H9 (cell line): ENCODE measurements around the gene PRKD3. TPM values are rescaled to one million over a fixed set of nuclear protein-coding genes. Genes with fewer than 3 reads are reported as not detected.

ENCODE experiments used
- DNase-seq: peaks from one replicate; pipeline ENCODE4 v3.0.0-alpha.2; 2017
- H2AFZ ChIP-seq: one replicate; pipeline ENCODE4 v1.6.1; 2013; ENCODE audit warnings: mild to moderate bottlenecking, low read length, control low read depth, moderate library complexity
- H2AK5ac ChIP-seq: 2 replicates; pipeline ENCODE4 v1.6.1; 2013; ENCODE audit warnings: low read length, control low read depth, mixed read lengths; ENCODE audit not compliant: insufficient read length
- H2BK120ac ChIP-seq: one replicate; pipeline ENCODE4 v1.6.1; 2013; ENCODE audit warnings: low read depth, mild to moderate bottlenecking, low read length, control low read depth, inconsistent platforms; ENCODE audit not compliant: poor library complexity, severe bottlenecking
- H2BK12ac ChIP-seq: 2 replicates; pipeline ENCODE4 v1.6.1; 2013; ENCODE audit warnings: low read length, control low read depth, mixed read lengths, low read depth; ENCODE audit not compliant: insufficient read length
- H2BK15ac ChIP-seq: 2 replicates; pipeline ENCODE4 v1.6.1; 2013; ENCODE audit warnings: low read depth, low read length, control low read depth
- H2BK20ac ChIP-seq: one replicate; pipeline ENCODE4 v1.6.1; 2013; ENCODE audit warnings: low read depth, mild to moderate bottlenecking, low read length, control low read depth, inconsistent platforms; ENCODE audit not compliant: poor library complexity, severe bottlenecking
- H2BK5ac ChIP-seq: 2 replicates; pipeline ENCODE4 v1.6.1; 2013; ENCODE audit warnings: low read length, control low read depth, mixed read lengths; ENCODE audit not compliant: insufficient read length
- H3K14ac ChIP-seq: 2 replicates; pipeline ENCODE4 v1.6.1; 2013; ENCODE audit warnings: low read length, control low read depth; ENCODE audit not compliant: insufficient read depth
- H3K18ac ChIP-seq: 2 replicates; pipeline ENCODE4 v1.6.1; 2013; ENCODE audit warnings: low read depth, mild to moderate bottlenecking, mixed read lengths, low read length, control low read depth; ENCODE audit not compliant: insufficient read length
- H3K23ac ChIP-seq: 2 replicates; pipeline ENCODE4 v1.6.1; 2013; ENCODE audit warnings: low read length, control low read depth, mixed read lengths, low read depth; ENCODE audit not compliant: insufficient read length
- H3K23me2 ChIP-seq: 2 replicates; pipeline ENCODE4 v1.6.1; 2013; ENCODE audit warnings: low read depth, mild to moderate bottlenecking, mixed read lengths, low read length, control low read depth; ENCODE audit not compliant: insufficient read length, poor library complexity, severe bottlenecking
- H3K27ac ChIP-seq: 2 replicates; pipeline ENCODE4 v1.5.1; 2013; ENCODE audit warnings: low read length, control low read depth, mixed read lengths, low read depth; ENCODE audit not compliant: insufficient read length
- H3K27me3 ChIP-seq: 2 replicates; pipeline ENCODE4 v1.6.1; 2013; ENCODE audit warnings: low read length, control low read depth, inconsistent platforms; ENCODE audit not compliant: insufficient read depth
- H3K4ac ChIP-seq: 2 replicates; pipeline ENCODE4 v1.6.1; 2013; ENCODE audit warnings: low read depth, mild to moderate bottlenecking, control low read depth, inconsistent platforms, low read length, moderate library complexity
- H3K4me1 ChIP-seq: 2 replicates; pipeline ENCODE4 v1.6.1; 2013; ENCODE audit warnings: low read length, control low read depth, inconsistent platforms; ENCODE audit not compliant: insufficient read depth
- H3K4me2 ChIP-seq: 2 replicates; pipeline ENCODE4 v1.6.1; 2013; ENCODE audit warnings: low read length, control low read depth, mixed read lengths; ENCODE audit not compliant: insufficient read length, insufficient read depth
- H3K56ac ChIP-seq: 2 replicates; pipeline ENCODE4 v1.6.1; 2013; ENCODE audit warnings: low read depth, mild to moderate bottlenecking, mixed read lengths, low read length, control low read depth; ENCODE audit not compliant: insufficient read length
- H3K79me1 ChIP-seq: 2 replicates; pipeline ENCODE4 v1.6.1; 2013; ENCODE audit warnings: low read depth, mild to moderate bottlenecking, moderate library complexity, low read length, control low read depth, inconsistent platforms; ENCODE audit not compliant: insufficient read depth, poor library complexity, severe bottlenecking
- H3K79me2 ChIP-seq: 2 replicates; pipeline ENCODE4 v1.6.1; 2013; ENCODE audit warnings: low read length, control low read depth, inconsistent platforms; ENCODE audit not compliant: insufficient read depth
- H3K9ac ChIP-seq: 2 replicates; pipeline ENCODE4 v1.6.1; 2013; ENCODE audit warnings: low read length, control low read depth, mixed read lengths; ENCODE audit not compliant: insufficient read length; ENCODE audit errors: extremely low read depth
- H3K9me3 ChIP-seq: one replicate; pipeline ENCODE4 v1.6.1; 2013; ENCODE audit warnings: low read depth, low read length, inconsistent platforms; ENCODE audit not compliant: control insufficient read depth
- H3T11ph ChIP-seq: one replicate; pipeline ENCODE4 v1.6.1; 2013; ENCODE audit warnings: mild to moderate bottlenecking, low read length, control low read depth, inconsistent platforms
- H4K20me1 ChIP-seq: one replicate; pipeline ENCODE4 v1.6.1; 2013; ENCODE audit not compliant: control insufficient read depth, insufficient read length, insufficient read depth
- H4K5ac ChIP-seq: 2 replicates; pipeline ENCODE4 v1.6.1; 2013; ENCODE audit warnings: low read depth, mild to moderate bottlenecking, mixed read lengths, low read length, control low read depth; ENCODE audit not compliant: insufficient read length
- H4K8ac ChIP-seq: replicated peaks from 2 replicates; pipeline ENCODE4 v1.6.1; 2013; ENCODE audit warnings: low read length, control low read depth, mixed read lengths, low read depth; ENCODE audit not compliant: insufficient read length
- H4K91ac ChIP-seq: 2 replicates; pipeline ENCODE4 v1.6.1; 2013; ENCODE audit warnings: low read depth, mild to moderate bottlenecking, moderate library complexity, mixed read lengths, low read length, control low read depth; ENCODE audit not compliant: insufficient read length
- H3K27ac Mint-ChIP-seq, 3 experiments: 2 replicates in 2 of 3; 3 replicates in 1 of 3; pipeline ENCODE4 v1.8.0; 2020 to 2021; ENCODE audit warnings: mixed read lengths in 3 of 3, mild to moderate bottlenecking in 1 of 3, moderate library complexity in 1 of 3
- H3K27me3 Mint-ChIP-seq: 2 replicates; pipeline ENCODE4 v1.8.0; 2021; ENCODE audit warnings: low read depth, mild to moderate bottlenecking, moderate library complexity, mixed read lengths
- H3K36me3 Mint-ChIP-seq, 3 experiments: 2 replicates in 2 of 3; 3 replicates in 1 of 3; pipeline ENCODE4 v1.8.0; 2020 to 2021; ENCODE audit warnings: low read depth in 3 of 3, mixed read lengths in 3 of 3; ENCODE audit not compliant: insufficient read depth in 1 of 3
- H3K4me1 Mint-ChIP-seq, 2 experiments: 2 replicates each; pipeline ENCODE4 v1.8.0; 2020; ENCODE audit warnings: mixed read lengths in 2 of 2
- H3K4me3 Mint-ChIP-seq, 2 experiments: 2 replicates in 1 of 2; 3 replicates in 1 of 2; pipeline ENCODE4 v1.8.0; 2020 to 2021; ENCODE audit warnings: mild to moderate bottlenecking in 2 of 2, mixed read lengths in 2 of 2, moderate library complexity in 1 of 2
- H3K9me3 Mint-ChIP-seq, 2 experiments: 2 replicates in 1 of 2; 3 replicates in 1 of 2; pipeline ENCODE4 v1.8.0; 2020; ENCODE audit warnings: mild to moderate bottlenecking in 2 of 2, mixed read lengths in 2 of 2, moderate library complexity in 1 of 2
- CTCF ChIP-seq: fragments of 200-600 bp; sonication (generic); conservative IDR thresholded peaks from 3 replicates; pipeline ENCODE4 v1.8.0; 2021; ENCODE audit warnings: antibody characterized with exemption, mild to moderate bottlenecking
- WGBS: extraction: QIAGEN DNeasy Blood & Tissue Kit; methylation state at CpG from one replicate; pipeline ENCODE4 v1.1.7; 2013; ENCODE audit warnings: missing lambda C conversion rate, low lambda C conversion rate, mixed read lengths; ENCODE audit not compliant: insufficient read length; ENCODE audit errors: extremely low coverage; 5-methylcytosine and 5-hydroxymethylcytosine counted together
- total RNA-seq: library from RNA; stranded (reverse); gene quantifications from 2 replicates; pipeline ENCODE4 v1.2.1, GENCODE V29; 2021

The PRKD3 gene
- total RNA-seq, 1 experiment from 2014 or later: 63.3 TPM

GRCh38 chr2:37361994-37362698 is 37.5 kb upstream of the PRKD3 start:
- no peak overlapping the region for H2BK120ac ChIP-seq
- no peak overlapping the region for H3K23ac ChIP-seq
- no peaks in the 10 kb centered on the region for H3K27me3 ChIP-seq
- no peaks in the 10 kb centered on the region for H3K23me2 ChIP-seq
- Mint-ChIP-seq H3K27me3 (no peaks in the 10 kb centered on the region), H3K4me3 (no peak overlapping the region), H3K4me1 (no peaks in the 10 kb centered on the region; a peak in 1 of 4 replicates), H3K9me3 (no peaks in the 10 kb centered on the region), H3K36me3 (no peaks in the 10 kb centered on the region), H3K27ac (no peak overlapping the region)
- no peak overlapping the region for H2BK20ac ChIP-seq
- H3K27ac ChIP-seq: no peak overlapping the region
- H3K4me1 ChIP-seq: no peaks in the 10 kb centered on the region
- no peak overlapping the region for H2BK15ac ChIP-seq
- no peak overlapping the region for H3K4ac ChIP-seq
- no peaks in the 10 kb centered on the region for H3K79me2 ChIP-seq
- H2AK5ac ChIP-seq: no peak overlapping the region
- H3K4me2 ChIP-seq: no peak overlapping the region
- H4K91ac ChIP-seq: no peak overlapping the region
- no peaks in the 10 kb centered on the region for H4K20me1 ChIP-seq
- WGBS: no CpG with 5 or more reads among the region's 9 CpGs
- H3T11ph ChIP-seq: no peak overlapping the region
- no peak overlapping the region for H3K9ac ChIP-seq
- no peak overlapping the region for H2BK12ac ChIP-seq
- H2AFZ ChIP-seq: no peak overlapping the region
- H3K56ac ChIP-seq: no peak overlapping the region
- H3K14ac ChIP-seq: no peak overlapping the region
- no peak for TF ChIP-seq CTCF
- DNase-seq: no peak
- H2BK5ac ChIP-seq: no peak overlapping the region
- no peaks in the 10 kb centered on the region for H3K9me3 ChIP-seq
- H4K8ac ChIP-seq: no peak overlapping the region
- no peaks in the 10 kb centered on the region for H3K79me1 ChIP-seq
- H3K18ac ChIP-seq: no peak overlapping the region
- H4K5ac ChIP-seq: no peak overlapping the region
